ENCODE results near the gene ATP1B3. TPM values are rescaled to one million over a fixed set of nuclear protein-coding genes. Genes with fewer than 3 reads are reported as not detected.
"Not testable (repeated sequence)": the region's sequence is repeated elsewhere in the genome, so short reads cannot be mapped to it uniquely, and the experiment has no call there.

ATP1B3 gene
- total RNA-seq, 1 experiment from 2014 or later, result 155 TPM

GRCh38 chr3:141909408-141909807, 33.0 kb downstream of the ATP1B3 start:
- no peak for DNase-seq
- BruUV-seq (replicated peaks), result TSS peak; percentile 3
- Histone ChIP-seq H3K27me3 (replicated peaks; ENCODE audit: control insufficient read depth, insufficient read depth, low read length) (no peaks in the 10 kb centered on the region), H3K9me3 (no peaks in the 10 kb centered on the region), H3K4me1 (no peaks in the 10 kb centered on the region), H3K36me3 (ENCODE audit: control insufficient read depth, insufficient read depth, low read length) (peaks cover 1% of the 10 kb centered on the region; the same call in 1 of the 2 replicates), H3K4me3 (ENCODE audit: low read depth, low read length) (no peak overlapping the region)
- no peaks in the 10 kb centered on the region for H3K27me3 Mint-ChIP-seq (ENCODE audit: insufficient read depth, unreplicated experiment)
- H3K4me1 Mint-ChIP-seq (ENCODE audit: low read depth, unreplicated experiment), result no peaks in the 10 kb centered on the region
- CTCF ChIA-PET, result no interaction called here
- peaks cover 79% of the 10 kb centered on the region for H3K36me3 Mint-ChIP-seq (ENCODE audit: insufficient read depth, unreplicated experiment)
- intact Hi-C loops (cut with micrococcal nuclease; ENCODE audit: unreplicated experiment), result no loop called here
- TF ChIP-seq CTCF (IDR thresholded peaks at IDR 0.05; ENCODE audit: insufficient read depth in 1 of 2, low read depth in 1 of 2, low read length in 1 of 2, severe bottlenecking in 1 of 2, unreplicated experiment in 1 of 2), result no peak
- POLR2A ChIA-PET, result interaction anchor here (0.6 kb wide), 1 partner anchor 40 kb away, joined by 6 read pairs; no protein-coding TSS in a partner anchor
- peak overlapping the region; percentile 20 for H3K27ac Mint-ChIP-seq (ENCODE audit: unreplicated experiment)
- peaks cover 11% of the 10 kb centered on the region for H3K9me3 Mint-ChIP-seq (ENCODE audit: unreplicated experiment)
- H3K4me3 Mint-ChIP-seq (ENCODE audit: unreplicated experiment), result no peak overlapping the region

- POLR2A ChIA-PET; H3K27ac Mint-ChIP-seq (ENCODE audit: unreplicated experiment); H3K36me3 ChIP-seq (ENCODE audit: control insufficient read depth, insufficient read depth, low read length); DNase-seq; H3K27me3 ChIP-seq (replicated peaks; ENCODE audit: control insufficient read depth, insufficient read depth, low read length); H3K9me3 ChIP-seq; H3K27me3 Mint-ChIP-seq (ENCODE audit: insufficient read depth, unreplicated experiment); BruUV-seq (replicated peaks); H3K4me1 Mint-ChIP-seq (ENCODE audit: low read depth, unreplicated experiment); H3K4me1 ChIP-seq; H3K4me3 Mint-ChIP-seq (ENCODE audit: unreplicated experiment); CTCF ChIA-PET; H3K4me3 ChIP-seq (ENCODE audit: low read depth, low read length): not testable (repeated sequence)
- intact Hi-C loops (cut with micrococcal nuclease; ENCODE audit: unreplicated experiment), result loop anchor here (10.0 kb wide), 1 partner anchor 335 kb away; no protein-coding TSS in a partner anchor
- peaks cover 79% of the 10 kb centered on the region for H3K36me3 Mint-ChIP-seq (ENCODE audit: insufficient read depth, unreplicated experiment)
- H3K9me3 Mint-ChIP-seq (ENCODE audit: unreplicated experiment), result peaks cover 11% of the 10 kb centered on the region
Observed at GRCh38 chr3:141909986-141910385, 33.5 kb downstream of the ATP1B3 start.

- intact Hi-C loops (cut with micrococcal nuclease; ENCODE audit: unreplicated experiment), result loop anchor here (1.0 to 10.0 kb wide), 3 partner anchors 36 to 338 kb away; partner anchors contain the start of genes ATP1B3 and RNF7
- Mint-ChIP-seq H3K4me1 (ENCODE audit: low read depth, unreplicated experiment) (no peaks in the 10 kb centered on the region), H3K27ac (ENCODE audit: unreplicated experiment) (no peak overlapping the region), H3K9me3 (ENCODE audit: unreplicated experiment) (peaks cover 11% of the 10 kb centered on the region), H3K27me3 (ENCODE audit: insufficient read depth, unreplicated experiment) (no peaks in the 10 kb centered on the region), H3K4me3 (ENCODE audit: unreplicated experiment) (no peak overlapping the region), H3K36me3 (ENCODE audit: insufficient read depth, unreplicated experiment) (peaks cover 81% of the 10 kb centered on the region)
- DNase-seq, result peak in 1 of 2 experiments; percentile 57
- ChIA-PET CTCF (interaction anchor here (0.6 to 1.2 kb wide), 3 partner anchors 24 to 175 kb away, joined by 3 to 6 read pairs (median 4); partner anchors contain the start of gene RNF7), POLR2A (no interaction called here)
- no peak overlapping the region for H3K4me3 ChIP-seq (ENCODE audit: low read depth, low read length)
- BruUV-seq (replicated peaks), result no TSS peak
- no peaks in the 10 kb centered on the region for H3K27me3 ChIP-seq (replicated peaks; ENCODE audit: control insufficient read depth, insufficient read depth, low read length)
- TF ChIP-seq CTCF (IDR thresholded peaks at IDR 0.05; ENCODE audit: insufficient read depth in 1 of 2, low read depth in 1 of 2, low read length in 1 of 2, severe bottlenecking in 1 of 2, unreplicated experiment in 1 of 2), result peak; percentile 45 to 53
- H3K36me3 ChIP-seq (ENCODE audit: control insufficient read depth, insufficient read depth, low read length), result peaks cover 1% of the 10 kb centered on the region; the same call in 1 of the 2 replicates
- H3K4me1 ChIP-seq, result no peaks in the 10 kb centered on the region
- no peaks in the 10 kb centered on the region for H3K9me3 ChIP-seq
Observed at GRCh38 chr3:141913150-141913811, 36.8 kb downstream of the ATP1B3 start.

Measured in Caco-2 (cell line).